Loucy (cell line): ENCODE measurements around the gene LIN7B.

Experiments
- EZH2phosphoT487 ChIP-seq: fragments of 200-600 bp; IDR thresholded peaks from 2 replicates; pipeline ENCODE4 v1.6.1; 2018; ENCODE audit warnings: antibody characterized with exemption, mild to moderate bottlenecking, moderate library complexity, borderline replicate concordance
- TF ChIP-seq, protein P1 (sequence below): fragments of 200-600 bp; sonication (generic); conservative IDR thresholded peaks from 2 replicates; pipeline ENCODE4 v1.5.1; 2014; ENCODE audit warnings: mild to moderate bottlenecking, antibody characterized with exemption, low read length

- TF ChIP-seq, protein P1, sequence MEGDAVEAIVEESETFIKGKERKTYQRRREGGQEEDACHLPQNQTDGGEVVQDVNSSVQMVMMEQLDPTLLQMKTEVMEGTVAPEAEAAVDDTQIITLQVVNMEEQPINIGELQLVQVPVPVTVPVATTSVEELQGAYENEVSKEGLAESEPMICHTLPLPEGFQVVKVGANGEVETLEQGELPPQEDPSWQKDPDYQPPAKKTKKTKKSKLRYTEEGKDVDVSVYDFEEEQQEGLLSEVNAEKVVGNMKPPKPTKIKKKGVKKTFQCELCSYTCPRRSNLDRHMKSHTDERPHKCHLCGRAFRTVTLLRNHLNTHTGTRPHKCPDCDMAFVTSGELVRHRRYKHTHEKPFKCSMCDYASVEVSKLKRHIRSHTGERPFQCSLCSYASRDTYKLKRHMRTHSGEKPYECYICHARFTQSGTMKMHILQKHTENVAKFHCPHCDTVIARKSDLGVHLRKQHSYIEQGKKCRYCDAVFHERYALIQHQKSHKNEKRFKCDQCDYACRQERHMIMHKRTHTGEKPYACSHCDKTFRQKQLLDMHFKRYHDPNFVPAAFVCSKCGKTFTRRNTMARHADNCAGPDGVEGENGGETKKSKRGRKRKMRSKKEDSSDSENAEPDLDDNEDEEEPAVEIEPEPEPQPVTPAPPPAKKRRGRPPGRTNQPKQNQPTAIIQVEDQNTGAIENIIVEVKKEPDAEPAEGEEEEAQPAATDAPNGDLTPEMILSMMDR = no peak
- no peak for TF ChIP-seq EZH2phosphoT487
Observed at GRCh38 chr19:49118565-49119410, 4.6 kb downstream of the LIN7B start, which contains the start of gene C19orf73.
